ENCODE measurements around the gene C3orf49. TPM values are rescaled to one million over a fixed set of nuclear protein-coding genes. Genes with fewer than 3 reads are reported as not detected.

The C3orf49 gene
- total and polyA plus RNA-seq, 8 donors = 0.66 to 1.3 (median 1.0) TPM; not detected in 2

- Histone ChIP-seq H3K9me3 (no peaks in the 10 kb centered on the region), H3K27ac (no peak overlapping the region), H3K4me1 (peaks cover 2 to 13% of the 10 kb centered on the region in 2 donors), H3K36me3 (no peaks in the 10 kb centered on the region), H3K27me3 (no peaks in the 10 kb centered on the region), H3K4me3 (no peak overlapping the region)
- intact Hi-C loops (cut with DNase I) = no loop called here
- no peak for ATAC-seq
- no peak for DNase-seq
- no peak for TF ChIP-seq CTCF (IDR thresholded peaks at IDR 0.05)
Measured at GRCh38 chr3:63869940-63870614, 51.0 kb downstream of the C3orf49 start.

- ATAC-seq = no peak
- no peak for TF ChIP-seq CTCF (IDR thresholded peaks at IDR 0.05)
- Histone ChIP-seq H3K27ac (no peak overlapping the region), H3K36me3 (no peaks in the 10 kb centered on the region), H3K4me3 (no peak overlapping the region), H3K27me3 (no peaks in the 10 kb centered on the region), H3K9me3 (no peaks in the 10 kb centered on the region), H3K4me1 (peaks cover 0 to 13% of the 10 kb centered on the region in 2 donors)
- intact Hi-C loops (cut with DNase I) = no loop called here
- DNase-seq = no peak
Measured at GRCh38 chr3:63870615-63871005, 51.5 kb downstream of the C3orf49 start.

- intact Hi-C loops (cut with DNase I) = no loop called here
- H3K4me3 ChIP-seq = no peak overlapping the region
- no peaks in the 10 kb centered on the region for H3K36me3 ChIP-seq
- H3K27me3 ChIP-seq = no peaks in the 10 kb centered on the region
- peaks cover 0 to 10% of the 10 kb centered on the region in 2 donors for H3K4me1 ChIP-seq
- no peaks in the 10 kb centered on the region for H3K9me3 ChIP-seq
- peak; percentile 69 for ATAC-seq
- TF ChIP-seq CTCF (IDR thresholded peaks at IDR 0.05) = no peak
- no peak for DNase-seq
- H3K27ac ChIP-seq = no peak overlapping the region
Measured at GRCh38 chr3:63872135-63872924, 53.2 kb downstream of the C3orf49 start.

- intact Hi-C loops (cut with DNase I) = no loop called here
- no peaks in the 10 kb centered on the region for H3K27me3 ChIP-seq
Measured at GRCh38 chr3:63874769-63875168, 55.7 kb downstream of the C3orf49 start.

More at GRCh38 chr3:63874769-63875168, 55.7 kb downstream of the C3orf49 start:
- Histone ChIP-seq H3K36me3 (no peaks in the 10 kb centered on the region), H3K4me3 (no peak overlapping the region), H3K4me1 (peaks cover 0 to 14% of the 10 kb centered on the region in 2 donors), H3K27ac (no peak overlapping the region), H3K9me3 (no peaks in the 10 kb centered on the region)
- DNase-seq (no peak), ATAC-seq (no peak)
- TF ChIP-seq CTCF (IDR thresholded peaks at IDR 0.05) = no peak
